GM21717 (cell line): ENCODE measurements around the gene GOLGA3.
"Not testable (repeated sequence)": the region's sequence is repeated elsewhere in the genome, so short reads cannot be mapped to it uniquely, and the experiment has no call there.

Experiments used
- ATAC-seq: cut with Tn5 transposase; IDR thresholded peaks from one replicate; pipeline ENCODE4 v1.9.1; 2021; ENCODE audit warnings: mild to moderate bottlenecking, moderate library complexity; ENCODE audit not compliant: unreplicated experiment

The GOLGA3 gene

DNA sequence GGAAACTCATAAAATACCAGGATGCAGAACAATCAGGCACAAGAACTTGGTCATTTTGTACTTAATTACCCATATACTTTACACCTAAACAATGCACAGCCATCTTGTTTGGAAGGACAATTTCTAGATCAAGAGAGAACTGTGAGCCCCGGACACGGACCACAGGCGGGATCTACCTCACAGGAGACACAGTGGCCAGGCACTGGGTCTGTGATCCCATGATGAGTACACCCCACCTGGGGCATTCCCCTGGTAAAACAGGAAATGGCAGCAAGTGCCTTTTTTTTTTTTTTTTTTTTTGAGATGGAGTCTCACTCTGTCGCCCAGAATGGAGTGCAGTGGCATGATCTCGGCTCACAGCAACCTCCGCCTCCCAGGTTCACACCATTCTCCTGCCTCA, 15.2 kb downstream of the GOLGA3 start:
- ATAC-seq = no peak

DNA sequence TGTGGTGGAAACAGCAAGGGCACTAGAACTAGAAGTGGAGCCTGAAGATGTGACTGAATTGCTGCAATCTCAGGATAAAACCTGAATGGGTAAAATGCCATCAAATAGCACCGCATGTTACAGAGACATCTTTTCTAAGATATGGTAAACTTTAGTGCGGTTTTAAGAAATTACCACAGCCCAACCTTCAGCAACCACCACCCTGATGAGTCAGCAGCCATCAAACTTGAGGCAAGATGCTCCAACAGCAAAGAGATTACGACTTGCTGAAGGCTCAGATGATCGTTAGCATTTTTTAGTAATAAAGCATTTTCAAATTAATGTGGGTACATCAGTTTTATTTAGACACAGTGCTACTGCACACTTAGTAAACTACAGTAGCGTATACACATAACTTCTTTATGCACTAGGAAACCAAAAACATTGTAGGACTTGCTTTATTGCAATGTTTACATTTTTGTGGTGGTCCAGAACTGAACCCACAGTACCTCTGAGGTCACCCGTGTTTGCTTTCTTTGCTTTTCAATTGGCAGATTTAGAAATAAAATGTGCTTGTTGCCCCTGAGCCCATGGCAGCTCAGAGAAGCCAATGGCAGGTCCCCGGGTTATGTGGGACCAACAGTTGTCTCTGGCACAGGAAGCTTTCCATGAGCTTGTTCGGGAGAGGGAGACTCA, 15.9 kb downstream of the GOLGA3 start:
- no peak for ATAC-seq

DNA sequence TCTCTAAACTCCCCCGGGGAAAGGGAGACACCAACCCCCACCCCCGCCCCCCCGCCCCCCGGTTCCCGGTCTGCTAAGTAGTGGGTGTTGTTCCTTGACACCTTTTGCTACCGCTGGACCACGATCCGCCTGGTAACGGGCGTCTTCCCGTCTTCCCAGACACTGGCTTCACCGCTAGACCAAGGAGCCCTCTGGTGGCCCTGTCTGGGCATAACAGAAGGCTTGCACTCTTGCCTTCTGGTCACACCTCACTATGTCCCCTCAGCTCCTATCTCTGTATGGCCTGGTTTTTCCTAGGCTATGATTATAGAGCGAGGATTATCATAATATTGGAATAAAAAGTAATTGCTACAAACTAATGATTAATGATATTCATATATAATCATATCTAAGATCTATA, 19.3 kb downstream of the GOLGA3 start:
- not testable (repeated sequence) for ATAC-seq

- ATAC-seq = no peak
Observed at GRCh38 chr12:132807295-132808092, 21.2 kb downstream of the GOLGA3 start.

DNA sequence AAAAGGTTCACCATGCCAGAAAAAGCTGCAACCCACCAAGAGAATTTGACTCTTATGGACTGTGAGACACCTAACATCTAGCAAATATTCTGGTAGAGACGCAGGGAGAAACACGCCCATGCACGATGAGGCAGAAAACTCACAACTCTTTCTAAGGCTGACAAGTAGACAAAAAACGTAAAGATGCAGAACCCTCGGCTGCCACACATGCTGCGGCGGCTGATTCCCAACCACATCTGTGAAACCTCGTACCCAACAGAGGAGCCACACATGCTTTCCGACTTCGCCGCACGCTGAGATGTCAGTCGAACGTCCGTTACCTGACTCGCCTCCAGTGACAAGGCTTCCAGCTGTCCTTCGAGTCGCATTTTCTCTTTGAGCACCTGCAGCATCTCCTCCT, 21.8 kb downstream of the GOLGA3 start:
- ATAC-seq = no peak

DNA sequence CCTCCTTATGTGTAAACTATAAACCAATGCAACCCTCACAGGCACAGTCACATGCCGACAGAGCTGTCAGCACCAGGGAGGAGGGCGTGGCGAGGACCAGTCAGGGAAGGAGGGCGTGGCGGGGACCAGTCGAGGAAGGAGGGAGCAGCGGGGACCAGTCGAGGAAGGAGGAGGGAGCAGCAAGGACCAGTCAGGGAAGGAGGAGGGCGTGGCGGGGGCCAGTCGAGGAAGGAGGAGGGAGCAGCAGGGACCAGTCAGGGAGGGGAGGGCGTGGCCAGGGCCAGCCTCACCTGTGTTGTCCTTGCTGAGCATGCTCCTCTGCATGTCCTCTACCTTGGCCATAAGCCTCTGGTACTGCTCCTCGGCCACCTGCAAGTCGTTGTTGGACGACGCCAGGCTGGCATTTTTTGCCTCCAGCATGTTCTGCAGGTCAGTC, 24.2 kb downstream of the GOLGA3 start:
- no peak for ATAC-seq

DNA sequence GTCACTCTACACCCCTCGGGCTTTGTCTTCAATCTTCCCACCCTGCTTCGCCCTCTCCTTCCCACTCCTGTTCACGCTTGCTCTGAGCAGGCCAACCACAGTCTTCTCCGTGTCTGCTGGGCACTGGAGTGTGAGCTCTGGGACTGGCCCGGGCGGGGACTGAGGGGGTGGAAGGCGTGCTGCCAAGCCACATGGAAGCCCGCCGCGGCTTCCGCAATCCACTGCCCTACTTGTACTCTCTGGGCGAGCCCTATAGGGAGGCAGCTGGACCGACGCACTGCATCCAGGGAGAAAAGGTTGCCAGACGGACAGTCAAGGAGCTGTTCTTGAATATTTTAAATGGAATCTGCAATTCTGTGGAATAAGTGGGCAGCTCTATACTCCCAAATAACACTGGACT, 24.8 kb downstream of the GOLGA3 start:
- no peak for ATAC-seq

GRCh38 chr12:132803125-132803524, 25.5 kb downstream of the GOLGA3 start:
- ATAC-seq = no peak

GRCh38 chr12:132801741-132802140, 26.9 kb downstream of the GOLGA3 start:
- ATAC-seq = no peak

DNA sequence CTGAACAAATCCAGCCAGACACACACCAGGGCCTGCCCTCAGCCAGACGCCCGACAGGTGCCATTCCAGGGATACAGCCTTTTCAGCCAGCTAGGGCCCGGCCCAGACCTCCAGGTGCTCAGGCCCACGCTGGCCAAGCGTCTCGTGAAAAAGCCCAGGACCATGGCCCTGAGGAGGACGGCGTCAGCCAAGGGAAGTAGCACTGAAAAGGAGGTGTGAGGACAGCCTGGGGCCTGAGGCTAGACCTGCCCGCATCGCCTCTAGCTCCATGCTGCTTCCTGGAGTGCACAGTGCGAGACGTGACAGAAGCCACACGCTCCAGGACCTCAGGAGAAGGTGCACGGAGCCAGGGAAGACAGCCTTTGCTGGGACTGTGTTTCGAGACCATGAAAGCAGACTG, 29.8 kb downstream of the GOLGA3 start:
- no peak for ATAC-seq

DNA sequence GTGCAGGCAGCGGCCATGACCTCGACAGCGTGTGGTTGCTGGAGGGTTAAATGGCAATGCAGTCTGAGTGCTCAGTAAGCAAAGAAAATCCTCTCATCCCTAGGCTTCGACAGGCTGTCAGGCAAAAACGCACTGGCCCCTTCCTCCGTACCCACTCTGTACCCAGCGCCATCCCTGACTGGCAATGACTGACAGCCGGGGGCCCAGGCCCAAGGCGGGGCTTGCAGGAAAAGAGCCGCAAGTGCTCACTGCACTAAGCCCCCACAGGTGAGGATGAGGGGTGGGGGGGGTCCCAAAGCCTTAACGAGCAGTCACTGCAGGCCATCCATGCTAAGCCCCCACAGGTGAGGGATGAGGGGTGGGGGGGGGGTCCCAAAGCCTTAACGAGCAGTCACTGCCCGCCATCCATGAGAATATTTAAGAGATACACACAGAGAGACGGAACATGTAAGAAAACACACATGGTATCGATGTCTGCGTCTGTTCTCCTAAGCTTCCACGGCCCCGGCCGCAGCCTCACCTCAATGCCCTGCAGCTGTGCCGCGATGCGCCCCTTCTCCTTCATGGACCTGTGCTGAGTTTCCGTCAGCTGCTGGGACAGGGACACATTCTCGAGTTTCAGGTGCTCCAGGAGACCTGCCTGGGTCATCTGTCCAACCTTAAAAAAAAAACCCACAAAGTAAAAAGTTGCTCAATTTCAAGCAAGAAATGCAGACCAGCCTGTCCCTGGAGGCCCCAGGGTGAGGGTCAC, 30.7 kb downstream of the GOLGA3 start:
- no peak for ATAC-seq

GRCh38 chr12:132795847-132796246, 32.8 kb downstream of the GOLGA3 start:
- no peak for ATAC-seq

- ATAC-seq = not testable (repeated sequence)
Observed at GRCh38 chr12:132791940-132792339, 36.7 kb downstream of the GOLGA3 start.

GRCh38 chr12:132789099-132789471, 39.6 kb downstream of the GOLGA3 start:
- no peak for ATAC-seq

DNA sequence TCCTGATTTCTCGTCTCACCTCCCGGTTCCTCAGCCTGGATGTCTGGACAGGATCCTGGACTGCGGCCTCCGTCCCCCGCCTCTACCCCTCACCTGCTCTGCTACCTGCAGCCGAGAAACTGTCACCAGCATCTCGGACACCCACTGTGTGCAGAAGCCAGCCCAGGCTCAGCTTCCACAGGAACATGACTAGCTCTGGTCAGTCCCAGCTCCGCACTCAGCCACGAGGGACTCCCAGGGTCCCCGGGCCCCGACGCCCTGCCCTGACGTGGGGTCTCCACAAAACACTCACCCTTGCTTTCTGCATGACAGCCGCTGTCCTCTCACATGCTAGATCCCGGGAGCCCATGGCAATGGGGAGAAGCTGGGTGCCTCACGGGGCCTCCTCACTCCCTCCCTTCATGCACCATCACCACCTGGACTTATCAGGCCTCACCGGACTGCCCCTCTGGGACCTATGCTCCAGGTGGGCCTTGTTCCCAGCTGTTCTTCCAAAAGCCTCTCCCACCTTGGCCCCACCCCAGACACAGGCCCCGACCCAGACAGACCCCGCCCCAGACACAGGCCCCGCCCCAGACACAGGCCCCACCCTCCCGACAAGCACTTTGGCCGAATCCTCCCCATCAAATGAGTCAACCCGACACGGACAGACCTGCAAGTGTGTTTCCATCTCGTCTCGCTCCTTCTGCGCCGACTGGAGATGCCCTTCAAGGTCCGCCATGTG, 40.1 kb downstream of the GOLGA3 start:
- no peak for ATAC-seq

DNA sequence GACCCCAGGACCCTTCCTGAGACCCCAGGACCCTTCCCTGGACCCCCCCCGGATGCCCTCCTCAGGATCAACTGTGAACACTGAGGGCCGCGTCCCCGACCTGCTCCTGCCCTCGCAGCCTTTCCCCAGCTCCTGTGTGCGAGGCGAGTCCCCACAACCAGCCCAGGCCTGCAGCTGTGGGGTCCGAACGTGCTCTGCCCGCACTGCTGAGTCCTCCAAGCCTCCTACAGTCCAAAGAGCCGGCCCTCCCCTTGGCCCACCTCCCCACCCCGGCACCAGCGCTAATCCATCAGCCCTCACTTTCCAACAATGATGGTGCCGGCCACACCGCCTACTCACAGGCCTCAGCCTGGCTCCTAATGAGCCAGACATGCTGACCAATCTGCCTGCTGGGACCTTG, 40.8 kb downstream of the GOLGA3 start:
- no peak for ATAC-seq

GRCh38 chr12:132786192-132786591, 42.5 kb downstream of the GOLGA3 start:
- no peak for ATAC-seq

- ATAC-seq = no peak
Observed at GRCh38 chr12:132784580-132784979, 44.1 kb downstream of the GOLGA3 start.

DNA sequence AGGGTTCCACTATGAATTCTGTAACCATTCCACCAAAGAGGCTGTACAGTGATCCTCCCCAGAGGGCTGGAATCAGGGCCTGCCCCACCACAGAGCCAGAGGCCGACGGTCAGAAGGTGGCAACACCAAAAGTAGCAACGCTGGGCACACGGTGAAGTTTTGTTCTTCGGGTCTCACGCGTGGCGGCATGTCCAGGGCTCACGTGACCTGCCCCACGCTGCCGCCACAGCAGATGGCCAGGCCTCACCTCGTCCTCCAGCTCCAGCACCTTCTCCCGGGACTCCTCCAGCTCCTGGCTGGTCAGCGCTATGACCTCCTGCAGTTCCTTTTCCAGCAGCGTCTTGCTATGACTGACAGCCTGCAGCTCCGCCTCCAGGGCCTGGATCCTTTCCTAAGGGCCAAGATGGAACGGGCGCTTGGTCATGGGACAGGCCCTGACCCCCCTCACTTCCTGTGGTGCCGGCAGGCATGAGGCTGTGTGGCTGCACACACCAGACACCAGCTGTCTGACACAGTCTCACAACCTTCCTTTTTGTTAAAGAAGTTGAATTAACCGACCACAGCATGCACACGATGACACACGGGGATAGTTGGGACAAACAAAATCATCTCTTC, 44.6 kb downstream of the GOLGA3 start:
- ATAC-seq = no peak

- no peak for ATAC-seq
Observed at GRCh38 chr12:132781938-132782337, 46.7 kb downstream of the GOLGA3 start.
